IMR-90 (cell line): Measurements from ENCODE around the gene CHAT. TPM values are rescaled to one million over a fixed set of nuclear protein-coding genes. Genes with fewer than 3 reads are reported as not detected.

ENCODE experiments used
- ATAC-seq: fragments of 200-7000 bp; cut with Tn5 transposase; 2 replicates; pipeline ENCODE4 v1.9.1; 2020; ENCODE audit warnings: low read depth, mild to moderate bottlenecking, moderate library complexity
- BruUV-seq: library from RNA; stranded (reverse); fragments of 400-500 nt; replicated peaks from 2 replicates; lab custom pipeline; 2021; lab: Mats Ljungman, UMichigan
- CTCF ChIA-PET: fragments of 300-600 bp; formaldehyde crosslinking; extraction: SDS; loops from one replicate; lab custom pipeline; 2021; ENCODE audit warnings: antibody characterized with exemption; lab: Yijun Ruan, JAX
- POLR2A ChIA-PET: fragments of 300-600 bp; sonication (Branson Sonifier 250); formaldehyde crosslinking; loops from one replicate; lab custom pipeline; 2022; ENCODE audit warnings: antibody characterized with exemption; ENCODE audit not compliant: unreplicated experiment; lab: Charles Lee
- DNase-seq: peaks from one replicate; pipeline ENCODE4 v3.0.0; 2013
- H2AFZ ChIP-seq: replicated peaks from 2 replicates; pipeline ENCODE3; 2013; ENCODE audit warnings: low read length, mild to moderate bottlenecking; ENCODE audit not compliant: poor library complexity
- H2AK5ac ChIP-seq: 2 replicates; pipeline ENCODE4 v1.6.1; 2013; ENCODE audit warnings: low read depth, low read length, inconsistent platforms
- H2AK9ac ChIP-seq: replicated peaks from 2 replicates; pipeline ENCODE3; 2013; ENCODE audit warnings: mild to moderate bottlenecking, low read depth, low read length, moderate library complexity; ENCODE audit not compliant: poor library complexity
- H2BK120ac ChIP-seq: 2 replicates; pipeline ENCODE4 v1.6.1; 2013; ENCODE audit warnings: low read depth, low read length, inconsistent platforms
- H2BK15ac ChIP-seq: 3 replicates; pipeline ENCODE4 v1.6.1; 2013; ENCODE audit warnings: low read depth, low read length, inconsistent platforms
- H2BK20ac ChIP-seq: 2 replicates; pipeline ENCODE4 v1.6.1; 2013; ENCODE audit warnings: low read depth, mild to moderate bottlenecking, inconsistent platforms, low read length, moderate library complexity
- H2BK5ac ChIP-seq: 2 replicates; pipeline ENCODE4 v1.6.1; 2013; ENCODE audit warnings: mild to moderate bottlenecking, low read depth, low read length, inconsistent platforms; ENCODE audit not compliant: poor library complexity, severe bottlenecking
- H3K14ac ChIP-seq: replicated peaks from 2 replicates; pipeline ENCODE4 v1.6.1; 2013; ENCODE audit warnings: low read depth, low read length, inconsistent platforms
- H3K18ac ChIP-seq: 2 replicates; pipeline ENCODE4 v1.6.1; 2013; ENCODE audit warnings: low read depth, low read length, control low read depth
- H3K23ac ChIP-seq: 2 replicates; pipeline ENCODE4 v1.6.1; 2013; ENCODE audit warnings: low read depth, low read length, inconsistent platforms
- H3K27ac ChIP-seq: 2 replicates; pipeline ENCODE4 v1.5.1; 2013; ENCODE audit warnings: mild to moderate bottlenecking, control low read depth, low read length; ENCODE audit not compliant: insufficient read depth
- H3K27me3 ChIP-seq: 2 replicates; pipeline ENCODE4 v1.6.1; 2013; ENCODE audit warnings: low read length; ENCODE audit not compliant: control insufficient read depth, insufficient read depth
- H3K36me3 ChIP-seq: 2 replicates; pipeline ENCODE4 v1.6.1; 2013; ENCODE audit warnings: low read length, mixed read lengths; ENCODE audit not compliant: control insufficient read depth, insufficient read depth
- H3K4ac ChIP-seq: 2 replicates; pipeline ENCODE4 v1.6.1; 2013; ENCODE audit warnings: low read depth, low read length, inconsistent platforms
- H3K4me1 ChIP-seq: 2 replicates; pipeline ENCODE4 v1.6.1; 2013; ENCODE audit warnings: low read length, mixed read lengths; ENCODE audit not compliant: control insufficient read depth, insufficient read depth
- H3K4me2 ChIP-seq: 2 replicates; pipeline ENCODE4 v1.6.1; 2013; ENCODE audit warnings: low read depth, mild to moderate bottlenecking, control low read depth, low read length, moderate library complexity
- H3K4me3 ChIP-seq: 2 replicates; pipeline ENCODE4 v1.5.1; 2013; ENCODE audit warnings: low read depth, mild to moderate bottlenecking, control low read depth, low read length, moderate library complexity; ENCODE audit not compliant: insufficient read depth
- H3K56ac ChIP-seq: 2 replicates; pipeline ENCODE4 v1.6.1; 2013; ENCODE audit warnings: low read length, inconsistent platforms; ENCODE audit not compliant: insufficient read depth; ENCODE audit errors: extremely low read depth
- H3K79me1 ChIP-seq, 2 experiments: 2 replicates each; pipeline ENCODE4 v1.6.1; 2013; ENCODE audit warnings: low read length in 2 of 2, inconsistent platforms in 1 of 2, low read depth in 1 of 2
- H3K9ac ChIP-seq: 2 replicates; pipeline ENCODE4 v1.6.1; 2013; ENCODE audit warnings: low read depth, low read length, control low read depth
- H3K9me1 ChIP-seq: 2 replicates; pipeline ENCODE4 v1.6.1; 2013; ENCODE audit warnings: low read length, inconsistent platforms; ENCODE audit not compliant: insufficient read depth
- H3K9me3 ChIP-seq: 2 replicates; pipeline ENCODE4 v1.6.1; 2013; ENCODE audit warnings: low read length; ENCODE audit not compliant: control insufficient read depth, insufficient read depth
- H4K20me1 ChIP-seq: 2 replicates; pipeline ENCODE4 v1.6.1; 2013; ENCODE audit warnings: low read length, inconsistent platforms; ENCODE audit not compliant: insufficient read depth
- H4K5ac ChIP-seq: 2 replicates; pipeline ENCODE4 v1.6.1; 2013; ENCODE audit warnings: mild to moderate bottlenecking, low read depth, low read length, control low read depth
- H4K8ac ChIP-seq, 2 experiments: 2 replicates each; pipeline ENCODE4 v1.6.1; 2013; ENCODE audit warnings: low read depth in 2 of 2, low read length in 2 of 2, control low read depth in 1 of 2, inconsistent platforms in 1 of 2
- H4K91ac ChIP-seq: 2 replicates; pipeline ENCODE4 v1.6.1; 2013; ENCODE audit warnings: low read depth, low read length, inconsistent platforms; ENCODE audit not compliant: insufficient read depth
- CEBPB ChIP-seq: IDR thresholded peaks from 2 replicates; pipeline ENCODE4 v1.6.1; 2012; ENCODE audit warnings: low read depth, low read length, improper control_type of control experiment
- ELK1 ChIP-seq: fragments of 150-350 bp; IDR thresholded peaks from 2 replicates; pipeline ENCODE4 v1.6.1; 2016; ENCODE audit warnings: low read depth, mild to moderate bottlenecking, low read length, moderate library complexity, borderline replicate concordance
- FOS ChIP-seq: fragments of 150-350 bp; IDR thresholded peaks from 2 replicates; pipeline ENCODE4 v1.6.1; 2016; ENCODE audit warnings: low read depth, low read length
- MAFK ChIP-seq: IDR thresholded peaks from 2 replicates; pipeline ENCODE4 v1.6.1; 2012; ENCODE audit warnings: low read depth, low read length, improper control_type of control experiment
- MAZ ChIP-seq: IDR thresholded peaks from 2 replicates; pipeline ENCODE4 v1.6.1; 2012; ENCODE audit warnings: low read depth, mild to moderate bottlenecking, low read length, improper control_type of control experiment, moderate library complexity, borderline replicate concordance
- NFE2L2 ChIP-seq: fragments of 150-350 bp; IDR thresholded peaks from 2 replicates; pipeline ENCODE4 v1.6.1; 2016; ENCODE audit warnings: low read depth, mild to moderate bottlenecking, low read length
- POLR2A ChIP-seq: IDR thresholded peaks from 2 replicates; pipeline ENCODE4 v1.6.1; 2012; ENCODE audit warnings: mild to moderate bottlenecking, low read depth, low read length
- RCOR1 ChIP-seq: IDR thresholded peaks from 2 replicates; pipeline ENCODE4 v1.6.1; 2012; ENCODE audit warnings: mild to moderate bottlenecking, low read length, improper control_type of control experiment; ENCODE audit not compliant: insufficient replicate concordance
- RFX5 ChIP-seq: IDR thresholded peaks from 2 replicates; pipeline ENCODE4 v1.8.0; 2012; ENCODE audit warnings: low read depth, mild to moderate bottlenecking, low read length, moderate library complexity
- SMC3 ChIP-seq: fragments of 150-350 bp; IDR thresholded peaks from 2 replicates; pipeline ENCODE4 v1.6.1; 2016; ENCODE audit warnings: low read depth, mild to moderate bottlenecking, antibody characterized with exemption, low read length, moderate library complexity
- WGBS, 2 experiments: methylation state at CpG; one replicate each; pipeline versions ENCODE4 v1.1.5 to v1.1.7; 2013; ENCODE audit warnings: missing lambda C conversion rate in 2 of 2; ENCODE audit not compliant: insufficient read length in 1 of 2; ENCODE audit errors: extremely low coverage in 2 of 2; 5-methylcytosine and 5-hydroxymethylcytosine counted together
- dilution Hi-C: fragments of 300-500 bp; cut with HindIII; formaldehyde crosslinking; loops from one replicate; pipeline ENCODE4 v1.14.3; 2018; ENCODE audit warnings: low sequenced_read_pairs; ENCODE audit not compliant: unreplicated experiment
- in situ Hi-C: fragments of 300-500 bp; cut with MboI; formaldehyde crosslinking; loops from 3 replicates; pipeline ENCODE4 v1.14.3; 2019; ENCODE audit warnings: low sequenced_read_pairs, inconsistent platforms, mixed read lengths
- intact Hi-C: fragments of 100-400 bp; cut with micrococcal nuclease; formaldehyde crosslinking; loops from 2 replicates; pipeline ENCODE4 v1.10.0; 2022
- polyA plus RNA-seq, 3 experiments: library from polyadenylated mRNA; depleted of rRNA; stranded (reverse); fragments of >200 nt; gene quantifications; 2 replicates each; pipeline ENCODE4 v1.2.3, GENCODE V29; 2012; ENCODE audit warnings: low replicate concordance in 1 of 3
- total RNA-seq: library from RNA; depleted of rRNA; stranded (reverse); fragments of >200 nt; gene quantifications from 2 replicates; pipeline ENCODE4 v1.2.3, GENCODE V29; 2012

The CHAT gene
- total and polyA plus RNA-seq, 2 of the 4 experiments (the other 2 are of a cell fraction) = not detected

GRCh38 chr10:49593998-49594397, 19.8 kb upstream of the CHAT start:
- intact Hi-C loops (loop anchor here (1.0 to 10.0 kb wide), 5 partner anchors 168 to 627 kb away; partner anchors contain the start of genes OGDHL, PARG, TIMM23B and WASHC2A), dilution Hi-C loops (no loop called here), in situ Hi-C loops (loop anchor here (10.0 kb wide), 2 partner anchors 321 to 621 kb away; no protein-coding TSS in a partner anchor)
- Histone ChIP-seq H3K79me1 (no peaks in the 10 kb centered on the region), H2AFZ (no peak overlapping the region), H3K27ac (no peak overlapping the region), H3K9ac (no peak overlapping the region), H2BK120ac (no peak overlapping the region), H2BK5ac (no peak overlapping the region), H4K91ac (no peak overlapping the region), H3K4ac (no peak overlapping the region), H3K9me1 (no peaks in the 10 kb centered on the region), H4K8ac (no peak overlapping the region), H3K4me2 (no peak overlapping the region), H3K56ac (no peak overlapping the region), H3K18ac (no peak overlapping the region), H3K36me3 (no peaks in the 10 kb centered on the region), H3K27me3 (peaks cover 13% of the 10 kb centered on the region; the same call in 1 of the 2 replicates), H3K9me3 (no peaks in the 10 kb centered on the region), H3K4me1 (no peaks in the 10 kb centered on the region), H4K20me1 (no peaks in the 10 kb centered on the region), H4K5ac (no peak overlapping the region), H2BK20ac (no peak overlapping the region), H3K14ac (no peak overlapping the region), H2BK15ac (no peak overlapping the region), H3K4me3 (no peak overlapping the region), H2AK5ac (no peak overlapping the region), H3K23ac (no peak overlapping the region), H2AK9ac (no peak overlapping the region)
- DNase-seq (no peak), ATAC-seq (no peak)
- ChIA-PET CTCF (interaction anchor here (0.6 to 1.4 kb wide), 4 partner anchors 8 to 397 kb away, joined by 3 to 6 read pairs (median 4); no protein-coding TSS in a partner anchor), POLR2A (no interaction called here)
- BruUV-seq = no TSS peak
- WGBS, 2 experiments = no CpG with 5 or more reads among the region's 4 CpGs
- TF ChIP-seq MAFK (no peak), FOS (no peak), SMC3 (no peak), CEBPB (no peak), MAZ (no peak), POLR2A (no peak), ELK1 (no peak), RCOR1 (no peak), RFX5 (no peak), NFE2L2 (no peak)
